Chondrocyte (in vitro differentiated cells): ENCODE measurements around the gene YLPM1. TPM values are rescaled to one million over a fixed set of nuclear protein-coding genes. Genes with fewer than 3 reads are reported as not detected.

Source experiments
- DNase-seq: peaks from one replicate; pipeline ENCODE4 v3.0.0; 2021; ENCODE audit warnings: mixed read lengths, low spot score
- H3K27ac Mint-ChIP-seq: one replicate; pipeline ENCODE4 v1.8.0; 2021; ENCODE audit warnings: mild to moderate bottlenecking, moderate library complexity, mixed read lengths; ENCODE audit not compliant: unreplicated experiment
- H3K27me3 Mint-ChIP-seq: 2 replicates; pipeline ENCODE4 v1.8.0; 2021; ENCODE audit warnings: low read depth, mixed read lengths
- H3K36me3 Mint-ChIP-seq: 2 replicates; pipeline ENCODE4 v1.8.0; 2021; ENCODE audit warnings: low read depth, mixed read lengths
- H3K4me1 Mint-ChIP-seq: 2 replicates; pipeline ENCODE4 v1.8.0; 2021; ENCODE audit warnings: low read depth, mild to moderate bottlenecking, mixed read lengths
- H3K4me3 Mint-ChIP-seq: one replicate; pipeline ENCODE4 v1.8.0; 2021; ENCODE audit warnings: mild to moderate bottlenecking, moderate library complexity, mixed read lengths; ENCODE audit not compliant: unreplicated experiment
- H3K9me3 Mint-ChIP-seq: 2 replicates; pipeline ENCODE4 v1.8.0; 2021; ENCODE audit warnings: low read depth, mixed read lengths
- total RNA-seq: library from RNA; stranded (reverse); gene quantifications from 3 replicates; pipeline ENCODE4 v1.2.1, GENCODE V29; 2021
- TF ChIP-seq, protein P1 (sequence below): fragments of 200-600 bp; sonication (generic); IDR thresholded peaks from 2 replicates; pipeline ENCODE4 v1.5.0; 2021; ENCODE audit warnings: antibody characterized with exemption, mild to moderate bottlenecking, moderate library complexity

The YLPM1 gene
- total RNA-seq, 1 donor from 2014 or later, result 51.3 TPM

DNA sequence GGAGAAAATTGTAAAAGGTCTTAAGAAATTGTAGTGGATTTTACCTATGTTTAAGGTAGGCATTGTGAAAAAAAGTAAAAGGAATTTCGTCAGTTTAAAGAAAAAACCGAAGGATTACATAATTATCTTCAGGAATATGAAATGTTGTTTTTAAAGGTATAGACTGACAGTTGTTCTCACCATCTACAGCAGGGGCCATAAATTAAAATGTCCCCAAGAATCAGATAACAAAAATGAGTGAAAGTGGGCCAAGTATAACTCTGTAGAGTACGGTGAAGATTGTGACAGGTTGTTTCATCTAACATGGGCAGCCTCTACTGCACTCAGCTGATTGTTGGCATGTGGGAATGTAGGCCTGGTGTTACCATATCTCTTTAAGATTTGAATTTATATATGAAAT lies 38.3 kb downstream of the YLPM1 start:
- Mint-ChIP-seq H3K4me1 (no peaks in the 10 kb centered on the region), H3K27me3 (no peaks in the 10 kb centered on the region), H3K9me3 (no peaks in the 10 kb centered on the region), H3K27ac (no peak overlapping the region), H3K36me3 (peaks cover 20% of the 10 kb centered on the region), H3K4me3 (no peak overlapping the region)
- no peak for DNase-seq
- TF ChIP-seq, protein P1, sequence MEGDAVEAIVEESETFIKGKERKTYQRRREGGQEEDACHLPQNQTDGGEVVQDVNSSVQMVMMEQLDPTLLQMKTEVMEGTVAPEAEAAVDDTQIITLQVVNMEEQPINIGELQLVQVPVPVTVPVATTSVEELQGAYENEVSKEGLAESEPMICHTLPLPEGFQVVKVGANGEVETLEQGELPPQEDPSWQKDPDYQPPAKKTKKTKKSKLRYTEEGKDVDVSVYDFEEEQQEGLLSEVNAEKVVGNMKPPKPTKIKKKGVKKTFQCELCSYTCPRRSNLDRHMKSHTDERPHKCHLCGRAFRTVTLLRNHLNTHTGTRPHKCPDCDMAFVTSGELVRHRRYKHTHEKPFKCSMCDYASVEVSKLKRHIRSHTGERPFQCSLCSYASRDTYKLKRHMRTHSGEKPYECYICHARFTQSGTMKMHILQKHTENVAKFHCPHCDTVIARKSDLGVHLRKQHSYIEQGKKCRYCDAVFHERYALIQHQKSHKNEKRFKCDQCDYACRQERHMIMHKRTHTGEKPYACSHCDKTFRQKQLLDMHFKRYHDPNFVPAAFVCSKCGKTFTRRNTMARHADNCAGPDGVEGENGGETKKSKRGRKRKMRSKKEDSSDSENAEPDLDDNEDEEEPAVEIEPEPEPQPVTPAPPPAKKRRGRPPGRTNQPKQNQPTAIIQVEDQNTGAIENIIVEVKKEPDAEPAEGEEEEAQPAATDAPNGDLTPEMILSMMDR, result no peak

DNA sequence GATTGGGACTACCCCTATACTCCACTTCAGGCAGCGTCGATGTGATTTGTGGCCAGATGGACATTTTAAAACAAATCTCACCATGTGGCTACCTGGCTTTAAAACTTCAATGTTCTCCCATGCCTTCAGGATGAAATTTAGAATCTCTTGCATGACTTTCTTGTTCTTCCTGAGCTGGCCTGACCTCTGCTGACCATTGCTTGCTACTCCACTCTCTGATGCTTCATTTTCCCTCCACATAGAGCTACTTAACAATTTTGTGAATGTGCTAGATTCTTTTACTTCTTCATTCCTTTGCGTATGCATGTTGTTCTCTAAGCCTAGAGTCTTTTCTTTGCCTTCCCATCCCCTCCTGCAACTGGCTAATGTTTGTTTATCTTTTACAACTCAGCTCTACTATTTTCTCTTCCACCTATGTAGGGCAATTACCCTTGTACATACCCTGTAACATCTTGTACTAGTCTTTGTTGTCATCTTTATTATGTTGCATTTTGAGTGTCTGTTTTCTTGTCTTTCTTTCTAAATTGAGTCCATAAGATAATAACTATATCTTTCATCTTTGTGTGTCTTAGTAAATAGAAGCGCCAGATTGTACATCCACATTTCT lies 41.2 kb downstream of the YLPM1 start:
- no peak overlapping the region for H3K4me3 Mint-ChIP-seq
- no peaks in the 10 kb centered on the region for H3K27me3 Mint-ChIP-seq
- no peaks in the 10 kb centered on the region for H3K4me1 Mint-ChIP-seq
- H3K27ac Mint-ChIP-seq, result no peak overlapping the region
- no peaks in the 10 kb centered on the region for H3K9me3 Mint-ChIP-seq
- DNase-seq, result no peak
- TF ChIP-seq, protein P1, result peak; percentile 78
- H3K36me3 Mint-ChIP-seq, result peaks cover 11% of the 10 kb centered on the region

- Mint-ChIP-seq H3K9me3 (no peaks in the 10 kb centered on the region), H3K4me1 (no peaks in the 10 kb centered on the region), H3K36me3 (peaks cover 28% of the 10 kb centered on the region), H3K27me3 (no peaks in the 10 kb centered on the region), H3K27ac (no peak overlapping the region), H3K4me3 (no peak overlapping the region)
- TF ChIP-seq, protein P1, result no peak
- DNase-seq, result no peak
Measured at GRCh38 chr14:74807853-74808545, 44.9 kb downstream of the YLPM1 start.

DNA sequence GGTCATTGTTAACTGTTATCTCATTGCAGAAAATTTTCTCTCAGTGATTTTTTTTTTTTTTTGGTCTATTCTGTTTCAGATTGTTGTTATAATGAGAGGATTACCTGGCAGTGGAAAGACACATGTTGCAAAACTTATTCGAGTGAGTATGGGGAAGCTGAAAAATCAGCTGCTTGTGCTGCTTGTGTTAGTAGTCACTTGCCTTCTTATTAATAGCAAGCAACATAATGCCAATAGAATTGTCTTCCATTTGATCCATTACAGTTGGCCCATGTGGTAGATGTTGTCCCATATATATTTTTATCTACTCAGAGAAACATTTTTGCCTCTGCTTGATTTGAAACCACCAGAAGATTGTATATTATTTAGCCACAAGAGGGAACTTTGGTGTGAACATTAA lies 53.0 kb downstream of the YLPM1 start:
- Mint-ChIP-seq H3K36me3 (peaks cover 52% of the 10 kb centered on the region), H3K4me3 (no peak overlapping the region), H3K9me3 (no peaks in the 10 kb centered on the region), H3K4me1 (no peaks in the 10 kb centered on the region), H3K27me3 (no peaks in the 10 kb centered on the region), H3K27ac (no peak overlapping the region)
- DNase-seq, result no peak
- TF ChIP-seq, protein P1, result no peak

- no peak for DNase-seq
- Mint-ChIP-seq H3K4me1 (no peaks in the 10 kb centered on the region), H3K27ac (no peak overlapping the region), H3K36me3 (peaks cover 43% of the 10 kb centered on the region), H3K4me3 (no peak overlapping the region), H3K9me3 (no peaks in the 10 kb centered on the region), H3K27me3 (no peaks in the 10 kb centered on the region)
- TF ChIP-seq, protein P1, result no peak
Measured at GRCh38 chr14:74820288-74820687, 57.2 kb downstream of the YLPM1 start.
